ENCODE data around the gene ADGRG6. TPM values are rescaled to one million over a fixed set of nuclear protein-coding genes. Genes with fewer than 3 reads are reported as not detected.

ADGRG6 gene
- total RNA-seq, 1 experiment from 2014 or later: 259 TPM

DNA sequence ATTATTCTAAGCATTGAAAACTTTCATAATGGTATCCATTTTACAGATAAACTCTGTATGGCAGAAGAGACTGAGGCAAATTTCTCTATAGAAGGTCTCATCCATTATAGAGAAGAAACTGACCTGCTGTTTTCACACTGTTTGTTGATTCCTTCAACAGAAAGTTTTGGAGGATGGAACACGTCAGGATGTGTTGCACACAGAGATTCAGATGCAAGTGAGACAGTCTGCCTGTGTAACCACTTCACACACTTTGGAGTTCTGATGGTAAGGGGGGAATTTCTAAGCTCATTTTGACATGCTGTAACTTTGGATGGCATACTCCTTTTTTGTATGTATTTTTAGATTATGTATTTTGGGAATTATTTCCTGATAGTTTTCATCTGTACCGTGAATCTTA, 109.3 kb downstream of the ADGRG6 start:
- H3K36me3 ChIP-seq (ENCODE audit: control insufficient read depth, insufficient read depth, low read length): peaks cover 63% of the 10 kb centered on the region
- ChIA-PET POLR2A (no interaction called here), CTCF (no interaction called here)
- TF ChIP-seq, protein P1, sequence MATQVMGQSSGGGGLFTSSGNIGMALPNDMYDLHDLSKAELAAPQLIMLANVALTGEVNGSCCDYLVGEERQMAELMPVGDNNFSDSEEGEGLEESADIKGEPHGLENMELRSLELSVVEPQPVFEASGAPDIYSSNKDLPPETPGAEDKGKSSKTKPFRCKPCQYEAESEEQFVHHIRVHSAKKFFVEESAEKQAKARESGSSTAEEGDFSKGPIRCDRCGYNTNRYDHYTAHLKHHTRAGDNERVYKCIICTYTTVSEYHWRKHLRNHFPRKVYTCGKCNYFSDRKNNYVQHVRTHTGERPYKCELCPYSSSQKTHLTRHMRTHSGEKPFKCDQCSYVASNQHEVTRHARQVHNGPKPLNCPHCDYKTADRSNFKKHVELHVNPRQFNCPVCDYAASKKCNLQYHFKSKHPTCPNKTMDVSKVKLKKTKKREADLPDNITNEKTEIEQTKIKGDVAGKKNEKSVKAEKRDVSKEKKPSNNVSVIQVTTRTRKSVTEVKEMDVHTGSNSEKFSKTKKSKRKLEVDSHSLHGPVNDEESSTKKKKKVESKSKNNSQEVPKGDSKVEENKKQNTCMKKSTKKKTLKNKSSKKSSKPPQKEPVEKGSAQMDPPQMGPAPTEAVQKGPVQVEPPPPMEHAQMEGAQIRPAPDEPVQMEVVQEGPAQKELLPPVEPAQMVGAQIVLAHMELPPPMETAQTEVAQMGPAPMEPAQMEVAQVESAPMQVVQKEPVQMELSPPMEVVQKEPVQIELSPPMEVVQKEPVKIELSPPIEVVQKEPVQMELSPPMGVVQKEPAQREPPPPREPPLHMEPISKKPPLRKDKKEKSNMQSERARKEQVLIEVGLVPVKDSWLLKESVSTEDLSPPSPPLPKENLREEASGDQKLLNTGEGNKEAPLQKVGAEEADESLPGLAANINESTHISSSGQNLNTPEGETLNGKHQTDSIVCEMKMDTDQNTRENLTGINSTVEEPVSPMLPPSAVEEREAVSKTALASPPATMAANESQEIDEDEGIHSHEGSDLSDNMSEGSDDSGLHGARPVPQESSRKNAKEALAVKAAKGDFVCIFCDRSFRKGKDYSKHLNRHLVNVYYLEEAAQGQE (IDR thresholded peaks at IDR 0.05; ENCODE audit: insufficient read depth in 1 of 2, low read depth in 2 of 2, low read length in 1 of 2): no peak
- TF ChIP-seq SIN3A (IDR thresholded peaks at IDR 0.05; ENCODE audit: borderline replicate concordance, insufficient read depth, low read depth, low read length) (no peak), TCF7L2 (IDR thresholded peaks at IDR 0.05; ENCODE audit: low read depth, low read length) (no peak), POLR2AphosphoS5 (IDR thresholded peaks at IDR 0.05; ENCODE audit: low read depth, low read length) (no peak)
- TF ChIP-seq, protein P2, sequence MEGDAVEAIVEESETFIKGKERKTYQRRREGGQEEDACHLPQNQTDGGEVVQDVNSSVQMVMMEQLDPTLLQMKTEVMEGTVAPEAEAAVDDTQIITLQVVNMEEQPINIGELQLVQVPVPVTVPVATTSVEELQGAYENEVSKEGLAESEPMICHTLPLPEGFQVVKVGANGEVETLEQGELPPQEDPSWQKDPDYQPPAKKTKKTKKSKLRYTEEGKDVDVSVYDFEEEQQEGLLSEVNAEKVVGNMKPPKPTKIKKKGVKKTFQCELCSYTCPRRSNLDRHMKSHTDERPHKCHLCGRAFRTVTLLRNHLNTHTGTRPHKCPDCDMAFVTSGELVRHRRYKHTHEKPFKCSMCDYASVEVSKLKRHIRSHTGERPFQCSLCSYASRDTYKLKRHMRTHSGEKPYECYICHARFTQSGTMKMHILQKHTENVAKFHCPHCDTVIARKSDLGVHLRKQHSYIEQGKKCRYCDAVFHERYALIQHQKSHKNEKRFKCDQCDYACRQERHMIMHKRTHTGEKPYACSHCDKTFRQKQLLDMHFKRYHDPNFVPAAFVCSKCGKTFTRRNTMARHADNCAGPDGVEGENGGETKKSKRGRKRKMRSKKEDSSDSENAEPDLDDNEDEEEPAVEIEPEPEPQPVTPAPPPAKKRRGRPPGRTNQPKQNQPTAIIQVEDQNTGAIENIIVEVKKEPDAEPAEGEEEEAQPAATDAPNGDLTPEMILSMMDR (IDR thresholded peaks at IDR 0.05): no peak
- no peak for ATAC-seq
- no peak overlapping the region for H3K4me3 ChIP-seq (ENCODE audit: low read depth in 2 of 2, low read length in 2 of 2)
- in situ Hi-C loops (cut with HindIII; ENCODE audit: low pct_unique_long_range_greater_than_20kb, low sequenced_read_pairs): no loop called here
- intact Hi-C loops (cut with micrococcal nuclease; ENCODE audit: unreplicated experiment): no loop called here
- H3K9me3 ChIP-seq (ENCODE audit: control insufficient read depth, insufficient read depth, low read depth, low read length): no peaks in the 10 kb centered on the region
- H3K4me1 ChIP-seq (ENCODE audit: control insufficient read depth, insufficient read depth, low read length): peaks cover 52% of the 10 kb centered on the region
- H3K27ac ChIP-seq (ENCODE audit: low read length): peak overlapping the region; percentile 80
- BruUV-seq (replicated peaks): no TSS peak
- no peak for DNase-seq (ENCODE audit: low read depth, low spot score)
- no peaks in the 10 kb centered on the region for H3K27me3 ChIP-seq (ENCODE audit: control insufficient read depth, insufficient read depth, low read length)

DNA sequence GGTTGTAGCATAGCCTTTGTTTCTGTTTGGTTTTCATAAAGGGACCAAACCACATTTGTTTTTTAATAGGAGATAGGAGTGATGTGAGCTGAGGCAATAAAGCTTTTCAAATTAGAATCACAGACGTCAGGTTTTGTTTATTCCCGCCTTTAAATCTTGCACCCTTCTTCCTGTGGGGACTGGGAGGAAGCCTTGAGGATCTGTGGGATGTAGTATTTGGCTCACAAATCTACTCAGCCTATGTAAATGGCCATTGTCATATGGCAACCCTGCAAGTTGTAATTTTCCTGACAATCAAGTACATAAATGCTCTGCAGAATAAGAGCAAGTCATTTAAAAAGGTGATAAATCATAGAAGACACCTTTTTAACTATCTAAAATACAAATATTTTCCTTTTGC, 110.4 kb downstream of the ADGRG6 start:
- Histone ChIP-seq H3K4me3 (ENCODE audit: low read depth in 2 of 2, low read length in 2 of 2) (no peak overlapping the region), H3K27ac (ENCODE audit: low read length) (peak overlapping the region; percentile 80), H3K9me3 (ENCODE audit: control insufficient read depth, insufficient read depth, low read depth, low read length) (no peaks in the 10 kb centered on the region), H3K36me3 (ENCODE audit: control insufficient read depth, insufficient read depth, low read length) (peaks cover 67% of the 10 kb centered on the region), H3K27me3 (ENCODE audit: control insufficient read depth, insufficient read depth, low read length) (no peaks in the 10 kb centered on the region), H3K4me1 (ENCODE audit: control insufficient read depth, insufficient read depth, low read length) (peaks cover 50% of the 10 kb centered on the region)
- BruUV-seq (replicated peaks): no TSS peak
- intact Hi-C loops (cut with micrococcal nuclease; ENCODE audit: unreplicated experiment) (no loop called here), in situ Hi-C loops (cut with HindIII; ENCODE audit: low pct_unique_long_range_greater_than_20kb, low sequenced_read_pairs) (no loop called here)
- DNase-seq (ENCODE audit: low read depth, low spot score) (no peak), ATAC-seq (peak; percentile 58)
- TF ChIP-seq SIN3A (IDR thresholded peaks at IDR 0.05; ENCODE audit: borderline replicate concordance, insufficient read depth, low read depth, low read length): no peak
- TF ChIP-seq, protein P2 (IDR thresholded peaks at IDR 0.05): no peak
- POLR2A ChIA-PET: no interaction called here
- CTCF ChIA-PET: no interaction called here
